ENCODE data around the gene CLDN2.

DNA sequence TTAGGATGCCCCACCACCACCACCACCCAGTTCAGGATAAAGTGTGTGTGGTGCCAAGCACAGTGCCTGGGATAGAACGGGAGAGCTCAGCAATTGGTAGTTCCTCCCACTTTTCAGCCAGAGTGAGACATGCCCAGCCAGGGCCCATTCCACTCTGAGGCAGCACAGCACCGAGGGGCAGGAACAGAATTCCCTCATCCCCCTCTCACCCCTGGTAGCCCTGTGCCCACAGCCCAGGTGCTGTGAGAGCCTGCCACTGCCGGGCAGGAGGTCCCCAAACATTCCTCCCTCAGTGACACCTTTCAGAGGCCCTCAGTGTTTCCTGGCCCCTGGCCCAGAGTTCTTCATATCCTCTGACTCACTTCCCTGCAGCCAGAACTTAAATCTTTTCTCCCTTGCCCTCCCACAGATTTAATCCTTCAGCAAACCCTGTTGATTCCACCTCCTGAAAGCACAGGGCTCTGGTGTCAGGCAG, 25.2 kb upstream of the CLDN2 start:
- TF ChIP-seq, protein P1, sequence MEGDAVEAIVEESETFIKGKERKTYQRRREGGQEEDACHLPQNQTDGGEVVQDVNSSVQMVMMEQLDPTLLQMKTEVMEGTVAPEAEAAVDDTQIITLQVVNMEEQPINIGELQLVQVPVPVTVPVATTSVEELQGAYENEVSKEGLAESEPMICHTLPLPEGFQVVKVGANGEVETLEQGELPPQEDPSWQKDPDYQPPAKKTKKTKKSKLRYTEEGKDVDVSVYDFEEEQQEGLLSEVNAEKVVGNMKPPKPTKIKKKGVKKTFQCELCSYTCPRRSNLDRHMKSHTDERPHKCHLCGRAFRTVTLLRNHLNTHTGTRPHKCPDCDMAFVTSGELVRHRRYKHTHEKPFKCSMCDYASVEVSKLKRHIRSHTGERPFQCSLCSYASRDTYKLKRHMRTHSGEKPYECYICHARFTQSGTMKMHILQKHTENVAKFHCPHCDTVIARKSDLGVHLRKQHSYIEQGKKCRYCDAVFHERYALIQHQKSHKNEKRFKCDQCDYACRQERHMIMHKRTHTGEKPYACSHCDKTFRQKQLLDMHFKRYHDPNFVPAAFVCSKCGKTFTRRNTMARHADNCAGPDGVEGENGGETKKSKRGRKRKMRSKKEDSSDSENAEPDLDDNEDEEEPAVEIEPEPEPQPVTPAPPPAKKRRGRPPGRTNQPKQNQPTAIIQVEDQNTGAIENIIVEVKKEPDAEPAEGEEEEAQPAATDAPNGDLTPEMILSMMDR (IDR thresholded peaks at IDR 0.05 in 4 of 5, conservative IDR thresholded peaks at IDR 0.05 in 1 of 5): no peak
- TF ChIP-seq POLR2A (IDR thresholded peaks at IDR 0.05): no peak

All from gastrocnemius medialis (tissue), 4 donors.